ENCODE measurements around the gene GPR75. TPM values are rescaled to one million over a fixed set of nuclear protein-coding genes. Genes with fewer than 3 reads are reported as not detected.

GPR75 gene
- total RNA-seq, 4 donors from 2014 or later: 2.3 to 2.6 (median 2.5) TPM

- TF ChIP-seq CTCF (IDR thresholded peaks at IDR 0.05; ENCODE audit: low read depth): no peak
These were observed 25.1 kb upstream of the GPR75 start for GRCh38 chr2:53884883-53885282.

GRCh38 chr2:53881986-53882385 lies 22.2 kb upstream of the GPR75 start:
- no peak for TF ChIP-seq CTCF (IDR thresholded peaks at IDR 0.05; ENCODE audit: low read depth)

DNA sequence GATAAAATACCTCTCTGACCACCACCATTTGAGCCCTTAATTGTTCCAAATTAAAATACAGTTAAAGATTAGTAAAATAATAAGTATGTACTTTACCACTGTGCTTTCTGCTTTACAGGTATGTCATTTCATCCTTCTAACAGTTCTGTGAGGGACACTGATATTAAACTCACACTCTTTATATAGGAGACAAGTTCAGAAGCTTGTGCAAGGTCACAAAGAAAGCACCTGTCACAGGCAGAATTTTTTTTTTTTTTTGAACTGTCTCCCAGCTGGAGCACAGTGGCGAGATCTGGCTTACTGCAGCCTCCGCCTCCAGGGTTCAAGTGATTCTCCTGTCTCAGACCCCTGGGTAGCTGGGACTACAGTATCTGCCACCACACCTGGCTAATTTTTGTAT lies 21.6 kb upstream of the GPR75 start:
- no peak for TF ChIP-seq CTCF (IDR thresholded peaks at IDR 0.05; ENCODE audit: low read depth)

GRCh38 chr2:53880756-53881155 lies 21.0 kb upstream of the GPR75 start:
- no peak for TF ChIP-seq CTCF (IDR thresholded peaks at IDR 0.05; ENCODE audit: low read depth)

GRCh38 chr2:53877556-53877955 lies 17.8 kb upstream of the GPR75 start:
- TF ChIP-seq CTCF (IDR thresholded peaks at IDR 0.05; ENCODE audit: low read depth): no peak

DNA sequence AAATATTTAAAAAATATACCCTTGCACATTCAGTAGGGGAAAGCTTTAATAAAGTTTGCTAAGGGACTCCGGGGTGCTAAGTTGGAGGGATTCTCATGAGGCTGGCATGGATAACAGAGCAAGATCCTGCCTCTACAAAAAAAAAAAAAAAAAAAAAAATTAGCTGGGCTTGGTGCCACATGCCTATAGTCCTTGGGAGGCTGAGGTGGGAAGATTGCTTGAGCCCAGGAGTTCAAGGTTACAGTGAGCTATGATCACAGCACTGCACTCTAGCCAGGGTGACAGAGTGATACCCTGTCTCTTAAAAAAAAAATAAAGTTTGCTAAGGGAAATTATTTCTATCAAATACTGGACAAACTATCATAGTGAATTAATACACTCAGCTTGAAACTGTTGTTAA lies 17.3 kb upstream of the GPR75 start:
- TF ChIP-seq CTCF (IDR thresholded peaks at IDR 0.05; ENCODE audit: low read depth): no peak

DNA sequence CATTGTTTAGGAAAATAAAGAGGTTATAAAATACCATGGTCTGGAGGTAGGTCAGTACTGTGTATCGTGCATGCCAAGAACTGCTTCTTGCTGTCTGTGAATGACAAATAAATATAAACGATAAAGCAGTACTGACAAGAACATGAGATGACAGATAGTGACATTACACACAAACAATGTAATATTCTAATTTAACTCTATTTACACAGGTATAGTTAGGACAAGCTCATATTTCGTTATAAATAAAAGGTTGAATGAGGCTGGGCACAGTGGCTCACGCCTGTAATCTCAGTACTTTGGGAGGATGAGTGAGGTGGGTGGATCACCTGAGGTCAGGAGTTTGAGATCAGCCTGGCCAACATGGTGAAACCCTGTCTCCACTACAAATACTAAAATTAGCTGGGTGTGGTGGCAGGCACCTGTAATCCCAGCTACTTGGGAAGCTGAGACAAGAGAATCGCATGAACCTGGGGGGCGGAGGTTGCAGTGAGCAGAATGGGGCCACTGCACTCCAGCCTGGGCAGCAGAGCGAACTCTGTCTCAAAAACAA lies 14.7 kb upstream of the GPR75 start:
- TF ChIP-seq CTCF (IDR thresholded peaks at IDR 0.05; ENCODE audit: low read depth): no peak
